BE2C (cell line): ENCODE data around the gene THSD7A.
A peak's percentile ranks its signal among the peaks of the same experiment; 100 is the strongest.

Experiments
- DNase-seq: peaks from one replicate; pipeline ENCODE4 v3.0.0-alpha.2; 2020
- H3K27me3 ChIP-seq: fragments of 250-450 bp; sonication (Bioruptor Pico); 2 replicates; pipeline ENCODE4 v1.5.1; 2020; ENCODE audit warnings: mild to moderate bottlenecking
- H3K36me3 ChIP-seq: fragments of 250-450 bp; sonication (Bioruptor Pico); 2 replicates; pipeline ENCODE4 v1.5.1; 2020; ENCODE audit warnings: mild to moderate bottlenecking
- H3K4me1 ChIP-seq: fragments of 250-450 bp; sonication (Bioruptor Pico); 2 replicates; pipeline ENCODE4 v1.5.1; 2020
- H3K4me3 ChIP-seq: 2 replicates; pipeline ENCODE4 v1.5.1; 2011; ENCODE audit warnings: low read depth, low read length
- H3K9me3 ChIP-seq: fragments of 250-450 bp; sonication (Bioruptor Pico); 2 replicates; pipeline ENCODE4 v1.5.1; 2020
- TF ChIP-seq, protein P1 (sequence below): IDR thresholded peaks from 2 replicates; pipeline ENCODE4 v1.5.1; 2012; ENCODE audit warnings: mild to moderate bottlenecking, low read depth, low read length

THSD7A gene

DNA sequence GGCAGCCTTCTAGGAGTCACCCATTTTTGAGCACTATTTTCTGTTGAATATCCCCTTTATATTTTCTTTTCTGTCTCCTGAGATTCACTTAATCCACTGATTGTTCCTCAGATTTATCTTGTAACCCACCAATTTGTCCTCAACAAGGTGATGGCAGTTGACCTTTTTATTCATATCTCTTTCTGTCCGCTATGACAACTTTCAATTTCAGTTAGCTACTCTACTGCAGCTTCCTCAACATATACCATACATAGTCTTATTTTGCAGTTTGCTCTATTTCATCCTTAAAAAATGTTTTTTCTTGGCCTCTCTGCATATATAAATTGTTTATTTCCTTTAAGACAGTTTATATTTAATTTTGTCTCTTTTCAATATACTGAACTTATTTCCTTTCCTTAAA lies 101.3 kb downstream of the THSD7A start:
- Histone ChIP-seq H3K36me3 (no peaks in the 10 kb centered on the region), H3K4me3 (no peak overlapping the region), H3K4me1 (peaks cover 10% of the 10 kb centered on the region; the same call in 1 of the 2 replicates), H3K27me3 (no peaks in the 10 kb centered on the region), H3K9me3 (no peaks in the 10 kb centered on the region)
- no peak for DNase-seq
- TF ChIP-seq, protein P1, sequence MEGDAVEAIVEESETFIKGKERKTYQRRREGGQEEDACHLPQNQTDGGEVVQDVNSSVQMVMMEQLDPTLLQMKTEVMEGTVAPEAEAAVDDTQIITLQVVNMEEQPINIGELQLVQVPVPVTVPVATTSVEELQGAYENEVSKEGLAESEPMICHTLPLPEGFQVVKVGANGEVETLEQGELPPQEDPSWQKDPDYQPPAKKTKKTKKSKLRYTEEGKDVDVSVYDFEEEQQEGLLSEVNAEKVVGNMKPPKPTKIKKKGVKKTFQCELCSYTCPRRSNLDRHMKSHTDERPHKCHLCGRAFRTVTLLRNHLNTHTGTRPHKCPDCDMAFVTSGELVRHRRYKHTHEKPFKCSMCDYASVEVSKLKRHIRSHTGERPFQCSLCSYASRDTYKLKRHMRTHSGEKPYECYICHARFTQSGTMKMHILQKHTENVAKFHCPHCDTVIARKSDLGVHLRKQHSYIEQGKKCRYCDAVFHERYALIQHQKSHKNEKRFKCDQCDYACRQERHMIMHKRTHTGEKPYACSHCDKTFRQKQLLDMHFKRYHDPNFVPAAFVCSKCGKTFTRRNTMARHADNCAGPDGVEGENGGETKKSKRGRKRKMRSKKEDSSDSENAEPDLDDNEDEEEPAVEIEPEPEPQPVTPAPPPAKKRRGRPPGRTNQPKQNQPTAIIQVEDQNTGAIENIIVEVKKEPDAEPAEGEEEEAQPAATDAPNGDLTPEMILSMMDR, result no peak

GRCh38 chr7:11727864-11728263 lies 104.1 kb downstream of the THSD7A start:
- Histone ChIP-seq H3K27me3 (no peaks in the 10 kb centered on the region), H3K4me1 (peaks cover 10% of the 10 kb centered on the region; the same call in 1 of the 2 replicates), H3K36me3 (no peaks in the 10 kb centered on the region), H3K9me3 (no peaks in the 10 kb centered on the region), H3K4me3 (no peak overlapping the region)
- no peak for DNase-seq
- TF ChIP-seq, protein P1, result no peak

- TF ChIP-seq, protein P1, result no peak
- Histone ChIP-seq H3K4me1 (peaks cover 10% of the 10 kb centered on the region; the same call in 1 of the 2 replicates), H3K36me3 (no peaks in the 10 kb centered on the region), H3K9me3 (no peaks in the 10 kb centered on the region), H3K27me3 (no peaks in the 10 kb centered on the region), H3K4me3 (peak overlapping the region; percentile 21)
- peak; percentile 68 for DNase-seq
Measured at GRCh38 chr7:11726794-11727155, 105.2 kb downstream of the THSD7A start.

DNA sequence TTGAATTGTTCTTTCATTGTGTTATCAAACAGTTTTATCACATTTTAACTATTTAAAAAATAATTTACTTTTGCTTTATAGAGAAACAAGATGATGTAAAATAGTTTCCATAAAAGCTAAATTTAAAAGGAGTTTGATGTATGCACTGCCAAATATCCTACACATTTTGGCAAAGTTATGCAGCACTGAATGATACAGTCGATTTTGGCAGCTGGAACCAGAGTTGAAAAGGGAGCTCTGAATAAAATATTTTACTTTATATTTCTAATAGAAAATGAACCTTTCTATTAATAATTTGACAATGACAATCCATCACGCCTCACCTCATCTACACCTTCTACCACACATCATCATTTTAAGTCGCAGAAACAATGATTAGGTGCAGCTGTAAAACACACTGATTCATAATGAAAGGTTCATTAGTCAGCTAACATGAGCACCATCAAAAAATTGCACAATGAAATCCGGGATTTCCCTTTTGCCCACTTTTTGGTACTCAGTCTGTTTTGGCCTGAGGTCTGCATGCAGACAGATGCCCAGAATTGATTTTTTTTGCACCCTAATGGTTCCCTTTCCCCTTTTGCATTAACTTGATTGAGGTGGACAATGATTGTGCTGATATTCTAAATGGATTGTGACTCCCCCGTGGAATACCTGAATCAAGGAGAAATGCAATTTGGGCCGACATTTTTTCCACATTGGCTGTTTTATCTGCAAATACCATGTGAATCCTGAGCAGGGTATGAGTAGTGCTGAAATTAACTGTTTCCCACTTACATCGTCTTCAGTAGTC lies 105.8 kb downstream of the THSD7A start:
- H3K9me3 ChIP-seq, result no peaks in the 10 kb centered on the region
- no peak for DNase-seq
- H3K4me3 ChIP-seq, result peak overlapping the region; percentile 21
- peaks cover 10% of the 10 kb centered on the region; the same call in 1 of the 2 replicates for H3K4me1 ChIP-seq
- no peaks in the 10 kb centered on the region for H3K36me3 ChIP-seq
- H3K27me3 ChIP-seq, result no peaks in the 10 kb centered on the region
- TF ChIP-seq, protein P1, result no peak

DNA sequence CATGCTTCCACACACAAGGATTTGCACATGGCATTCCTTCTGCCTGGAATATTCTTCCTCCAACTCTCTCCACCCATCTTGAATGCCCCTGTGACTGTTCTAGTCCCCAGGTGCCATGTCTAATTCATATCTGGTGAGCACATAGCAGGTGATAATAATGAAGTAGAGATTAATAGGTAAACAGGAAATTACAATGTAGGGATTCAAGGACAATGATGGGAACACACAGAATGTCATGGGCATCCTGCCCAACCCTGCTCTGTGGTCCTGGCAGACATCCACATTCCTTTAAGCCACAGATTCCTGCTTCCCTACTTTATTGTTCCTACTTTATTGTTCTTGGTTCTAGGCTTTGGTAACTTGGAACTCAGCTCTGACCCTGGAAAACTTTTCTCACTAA lies 115.8 kb downstream of the THSD7A start:
- Histone ChIP-seq H3K36me3 (no peaks in the 10 kb centered on the region), H3K27me3 (no peaks in the 10 kb centered on the region), H3K9me3 (no peaks in the 10 kb centered on the region), H3K4me3 (no peak overlapping the region), H3K4me1 (peaks cover 14% of the 10 kb centered on the region)
- TF ChIP-seq, protein P1, result no peak
- peak; percentile 12 for DNase-seq

DNA sequence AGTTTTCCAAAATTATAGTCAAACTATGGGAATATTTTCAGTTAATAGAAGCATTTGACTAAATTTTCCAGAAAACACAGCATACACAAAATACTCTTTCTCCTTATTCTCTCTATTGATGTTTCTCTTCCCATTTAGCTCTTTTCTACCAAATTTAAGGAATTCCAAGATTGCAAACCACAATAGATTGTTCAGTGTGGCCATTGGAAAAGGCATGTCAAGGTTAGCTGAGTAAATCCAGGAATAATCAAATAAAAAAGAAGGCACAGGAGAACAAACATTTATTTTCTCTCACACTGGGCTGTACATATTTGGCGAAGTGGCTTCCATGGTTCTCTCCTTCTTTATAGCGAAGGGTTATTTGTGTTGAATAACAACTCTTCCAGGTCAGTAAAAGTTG lies 117.3 kb downstream of the THSD7A start:
- Histone ChIP-seq H3K9me3 (no peaks in the 10 kb centered on the region), H3K27me3 (no peaks in the 10 kb centered on the region), H3K36me3 (no peaks in the 10 kb centered on the region), H3K4me1 (peaks cover 18% of the 10 kb centered on the region), H3K4me3 (no peak overlapping the region)
- no peak for DNase-seq
- TF ChIP-seq, protein P1, result no peak
